ENCODE measurements around the gene STX16.

STX16 gene

DNA sequence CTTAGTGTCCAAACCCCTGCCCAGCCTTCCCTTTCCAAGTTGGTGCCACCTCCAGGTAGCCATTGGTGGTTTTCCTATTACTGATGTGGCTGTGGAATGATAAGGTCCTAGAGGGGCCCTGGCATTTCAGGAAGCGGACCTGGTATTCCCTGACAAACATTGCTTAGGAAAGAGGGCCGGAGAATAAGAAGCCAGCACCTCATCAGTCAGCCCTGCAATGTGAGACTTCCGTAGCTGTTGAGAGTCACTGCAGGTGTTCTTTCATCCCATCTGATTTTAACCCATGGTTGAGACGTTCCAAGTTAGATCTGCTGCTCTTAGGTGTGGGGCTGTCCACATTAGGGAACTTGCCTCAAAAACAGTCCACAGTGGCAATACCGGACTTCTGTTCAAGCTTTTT lies 26.7 kb downstream of the STX16 start:
- DNase-seq (ENCODE audit: low spot score), result no peak

DNA sequence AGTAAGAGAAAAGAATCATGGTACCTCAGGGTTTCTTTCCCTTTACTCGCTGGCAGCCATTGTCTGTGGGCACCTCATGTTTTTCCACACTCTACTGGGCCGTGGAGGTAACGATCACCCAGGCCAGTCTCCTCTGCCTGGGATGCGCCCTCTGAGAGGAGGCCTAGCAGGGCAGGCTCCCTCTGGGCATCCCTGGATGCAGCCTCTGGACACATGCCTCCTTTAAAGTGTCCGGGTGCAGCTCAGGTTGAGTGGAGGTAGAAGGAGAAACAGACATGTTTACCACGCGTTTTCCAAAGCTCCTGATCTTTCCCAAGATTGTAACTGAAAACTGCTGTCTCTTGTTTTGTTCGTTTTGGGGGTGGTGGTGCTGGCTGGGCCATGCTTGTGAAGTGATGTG lies 27.7 kb downstream of the STX16 start:
- no peak for DNase-seq (ENCODE audit: low spot score)

DNA sequence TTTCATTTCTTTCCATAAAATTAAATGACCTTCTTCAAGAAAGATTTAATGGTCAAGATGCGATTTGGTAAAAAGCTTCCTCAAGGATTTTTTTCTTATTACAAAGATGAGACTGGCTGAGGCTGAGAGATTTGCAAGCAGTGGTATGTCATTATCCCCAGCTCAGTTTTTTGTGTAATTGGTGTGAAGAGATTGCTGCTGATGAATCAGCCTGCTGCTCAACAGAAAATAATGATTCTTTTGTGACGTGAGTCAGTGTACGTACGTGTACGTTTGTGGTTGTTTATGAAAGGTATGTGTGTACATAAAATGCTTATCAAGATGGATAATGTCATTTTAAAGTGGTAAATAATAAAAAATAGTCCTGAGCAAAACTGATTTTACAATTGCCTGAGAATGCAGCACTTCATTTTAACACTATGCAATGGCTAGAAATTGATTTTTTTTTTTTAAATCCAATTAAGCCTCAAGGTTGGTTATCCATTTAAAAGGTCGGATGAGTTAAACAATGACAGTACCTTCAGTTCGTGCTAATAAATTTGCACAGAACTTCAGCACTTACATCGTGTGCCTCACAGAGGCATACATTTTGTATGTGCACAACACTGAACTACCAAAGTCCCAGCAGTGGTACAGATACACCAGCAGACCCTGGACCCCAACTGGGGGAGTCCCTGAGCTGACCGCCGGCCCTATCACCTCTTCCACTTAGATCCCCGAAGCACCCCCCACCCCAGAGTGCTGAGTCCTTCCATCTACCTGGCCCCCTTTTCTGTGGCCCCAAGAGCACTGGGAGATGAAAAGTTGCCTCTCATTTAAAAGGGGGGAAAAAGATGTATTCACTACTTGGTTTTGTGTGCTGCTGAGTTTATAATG lies 31.8 kb downstream of the STX16 start:
- peak; percentile 88 for DNase-seq (ENCODE audit: low spot score)

DNA sequence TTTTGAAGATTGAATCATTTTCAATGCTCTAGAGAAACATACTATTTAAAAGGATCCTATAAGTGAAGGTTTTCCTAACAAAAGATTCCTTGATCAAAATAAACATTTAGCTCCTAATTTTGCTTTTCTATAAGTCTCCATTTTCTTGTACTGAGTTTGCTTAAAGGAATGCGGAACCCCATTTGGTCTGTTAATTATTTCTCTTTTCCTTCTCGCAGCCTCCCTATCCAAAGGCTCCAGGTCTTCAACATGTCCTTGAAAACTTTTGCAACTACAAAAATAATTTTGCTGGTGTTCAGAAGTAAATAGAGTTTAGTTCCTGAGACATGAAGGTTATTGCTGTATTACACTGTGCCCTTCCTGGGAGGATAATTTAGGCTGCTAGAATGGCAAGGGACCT lies 33.2 kb downstream of the STX16 start:
- DNase-seq (ENCODE audit: low spot score), result no peak

DNA sequence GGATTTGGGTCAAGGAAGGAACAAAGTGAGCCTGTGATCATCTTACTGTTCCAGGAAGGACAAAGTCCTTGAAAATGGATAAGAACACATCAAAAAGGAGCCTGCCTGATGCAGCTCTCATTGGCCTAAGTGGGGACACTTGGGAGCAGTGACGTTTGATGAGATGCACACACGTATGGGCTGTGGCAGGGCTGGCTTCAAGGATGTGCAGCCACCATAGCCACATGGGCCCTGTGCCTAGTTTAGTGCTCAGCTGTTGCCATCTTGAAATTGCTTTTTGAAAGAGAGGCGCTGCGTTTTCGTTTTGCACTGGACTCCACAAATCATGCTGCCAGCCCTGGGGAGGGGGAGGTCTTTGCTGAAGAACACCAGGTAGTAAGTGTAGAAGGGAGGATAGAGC lies 34.9 kb downstream of the STX16 start:
- DNase-seq (ENCODE audit: low spot score), result no peak

DNA sequence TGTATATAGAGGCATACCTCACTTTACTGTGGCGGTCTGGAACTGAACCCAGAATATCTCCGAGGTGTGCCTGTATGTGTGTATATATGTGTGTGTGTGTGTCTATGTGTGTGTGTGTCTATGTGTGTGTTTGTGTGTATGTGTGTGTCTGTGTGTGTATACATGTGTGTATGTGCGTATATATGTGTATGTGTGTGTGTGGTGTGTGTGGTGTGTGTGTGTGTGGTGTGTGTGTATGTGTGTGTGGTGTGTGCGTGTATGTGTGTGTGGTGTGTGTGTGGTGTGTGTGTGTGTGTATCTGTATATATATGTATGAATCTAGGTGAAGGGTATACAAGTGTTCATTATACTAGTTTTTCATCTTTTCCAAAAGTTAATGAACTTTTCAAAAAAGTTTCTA lies 37.3 kb downstream of the STX16 start:
- no peak for DNase-seq (ENCODE audit: low spot score)

DNA sequence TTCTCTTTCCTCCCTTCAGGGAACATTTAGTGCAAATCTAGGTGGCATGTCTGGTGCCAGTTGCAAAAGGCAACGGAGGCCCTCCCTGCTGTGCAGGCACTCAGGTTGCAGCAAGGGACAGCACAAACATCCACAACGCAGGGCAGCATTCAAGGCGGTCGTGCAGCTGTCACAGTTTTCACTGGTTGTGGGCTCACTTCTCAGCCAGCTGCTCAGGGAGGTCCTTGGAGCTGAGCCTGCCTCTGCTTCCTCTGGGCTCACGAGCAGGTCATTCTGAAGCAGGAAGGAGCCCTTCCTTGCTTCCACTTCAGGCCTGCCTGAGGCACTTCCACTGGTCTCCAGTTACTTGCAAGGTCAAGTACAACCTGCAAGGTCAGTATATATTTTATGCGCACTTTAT lies 37.8 kb downstream of the STX16 start:
- no peak for DNase-seq (ENCODE audit: low spot score)

DNA sequence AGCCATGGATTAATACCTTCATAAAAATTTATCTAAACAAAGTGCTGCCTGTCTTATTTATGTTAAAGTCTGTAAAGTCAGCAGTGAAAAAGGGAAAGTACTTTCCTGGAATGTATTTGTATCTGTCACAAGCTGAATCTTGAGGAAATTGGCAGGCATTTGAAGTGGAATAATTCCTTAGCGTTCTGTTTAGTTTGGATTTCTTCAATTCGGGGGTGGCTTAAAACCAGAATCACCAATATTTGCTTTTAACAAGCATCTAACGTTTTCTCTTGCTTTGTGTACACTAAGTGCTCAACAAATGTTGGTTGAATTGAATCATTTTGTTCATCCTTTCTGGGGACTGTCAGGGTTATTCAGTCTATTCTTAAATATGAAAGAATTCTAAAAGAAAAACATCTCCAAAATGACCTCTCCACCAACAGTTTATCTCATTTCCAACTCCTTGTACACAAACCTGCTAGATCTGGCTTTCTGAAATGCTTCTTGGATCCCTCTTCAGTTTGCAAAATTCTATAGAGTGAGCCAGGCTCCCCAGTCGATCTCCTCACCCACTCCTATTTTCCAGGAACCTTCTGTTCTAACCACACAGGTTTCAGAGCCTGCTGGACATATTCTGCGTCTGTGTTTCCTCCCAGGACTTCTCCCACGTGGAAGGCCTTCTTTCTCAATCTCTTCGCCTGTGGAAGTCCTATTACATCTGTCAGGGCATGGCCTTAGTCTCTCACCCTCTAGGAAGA lies 39.5 kb downstream of the STX16 start:
- peak; percentile 20 for DNase-seq (ENCODE audit: low spot score)

DNA sequence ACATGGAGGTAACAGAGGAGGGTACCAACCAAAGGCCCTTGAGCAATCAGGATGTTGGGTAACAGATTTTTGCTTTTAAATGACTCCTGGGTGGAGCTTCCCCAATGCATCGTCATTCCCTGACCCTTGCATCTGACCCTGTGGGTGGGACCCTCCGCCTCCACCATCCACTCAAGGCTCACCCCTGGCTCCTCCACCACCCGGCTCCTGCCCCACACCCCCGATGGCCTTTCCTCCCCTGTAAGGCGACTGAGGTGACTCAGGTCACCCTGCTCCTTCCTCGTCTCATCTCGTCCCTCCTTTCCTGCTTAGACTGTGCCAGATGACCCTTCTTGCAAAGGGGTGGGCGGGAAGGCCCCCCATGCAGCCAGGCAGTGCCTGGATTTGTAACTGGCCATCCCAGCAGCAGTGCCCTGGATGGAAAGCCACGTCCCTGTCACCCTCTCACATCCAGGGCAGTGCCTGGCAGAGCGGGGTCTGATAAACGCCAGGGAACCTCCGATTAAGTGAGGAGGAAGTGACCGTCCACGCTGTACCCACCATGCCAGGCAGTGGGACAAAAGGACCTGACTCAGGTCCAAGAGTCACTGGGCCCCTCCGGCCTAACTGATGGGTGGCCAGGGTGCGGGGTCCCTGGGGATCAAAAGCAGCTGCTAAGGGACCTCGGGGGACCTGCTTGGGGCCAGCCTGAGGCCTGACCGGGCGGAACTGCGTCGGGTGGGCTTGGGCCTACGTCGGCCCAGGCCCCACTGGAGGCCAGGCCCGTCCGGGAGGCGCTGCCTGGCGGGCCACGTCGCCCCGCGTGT lies 40.9 kb downstream of the STX16 start:
- no peak for DNase-seq (ENCODE audit: low spot score)

DNA sequence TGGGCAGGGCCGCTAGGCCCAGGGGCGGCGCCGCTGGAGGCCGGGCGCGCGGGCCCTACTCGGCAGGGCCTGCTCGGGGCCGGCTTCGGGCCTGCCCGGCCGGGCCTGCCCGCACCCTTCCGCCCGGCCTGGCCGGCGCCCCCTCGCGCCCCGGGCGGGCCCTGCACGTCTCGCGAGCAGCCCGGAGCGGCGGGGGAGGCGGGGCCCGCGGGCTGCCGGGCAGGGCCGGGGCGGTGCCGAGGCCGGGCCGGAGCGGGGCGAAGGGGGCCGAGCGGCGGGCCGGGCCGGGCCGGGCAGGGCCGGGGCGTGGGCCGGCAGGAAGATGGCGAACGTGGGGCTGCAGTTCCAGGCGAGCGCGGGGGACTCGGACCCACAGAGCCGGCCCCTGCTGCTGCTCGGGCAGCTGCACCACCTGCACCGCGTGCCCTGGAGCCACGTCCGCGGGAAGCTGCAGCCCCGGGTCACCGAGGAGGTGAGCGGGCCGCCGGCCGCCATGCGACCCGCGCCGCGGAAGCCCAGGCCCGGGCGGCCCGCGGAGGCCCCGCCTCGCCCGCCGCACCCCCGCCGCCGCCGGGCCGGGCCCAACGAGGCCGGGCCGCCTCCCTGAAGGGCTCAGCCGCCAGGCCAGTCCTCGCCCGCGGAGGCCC lies 41.6 kb downstream of the STX16 start, which contains the start of gene NPEPL1:
Gene NPEPL1, plus strand, starts transcription at position 222 of the 647 bp plus-strand sequence. Its CDS starts 101 bp downstream, at position 323.
- DNase-seq (ENCODE audit: low spot score), result peak; percentile 73

DNA sequence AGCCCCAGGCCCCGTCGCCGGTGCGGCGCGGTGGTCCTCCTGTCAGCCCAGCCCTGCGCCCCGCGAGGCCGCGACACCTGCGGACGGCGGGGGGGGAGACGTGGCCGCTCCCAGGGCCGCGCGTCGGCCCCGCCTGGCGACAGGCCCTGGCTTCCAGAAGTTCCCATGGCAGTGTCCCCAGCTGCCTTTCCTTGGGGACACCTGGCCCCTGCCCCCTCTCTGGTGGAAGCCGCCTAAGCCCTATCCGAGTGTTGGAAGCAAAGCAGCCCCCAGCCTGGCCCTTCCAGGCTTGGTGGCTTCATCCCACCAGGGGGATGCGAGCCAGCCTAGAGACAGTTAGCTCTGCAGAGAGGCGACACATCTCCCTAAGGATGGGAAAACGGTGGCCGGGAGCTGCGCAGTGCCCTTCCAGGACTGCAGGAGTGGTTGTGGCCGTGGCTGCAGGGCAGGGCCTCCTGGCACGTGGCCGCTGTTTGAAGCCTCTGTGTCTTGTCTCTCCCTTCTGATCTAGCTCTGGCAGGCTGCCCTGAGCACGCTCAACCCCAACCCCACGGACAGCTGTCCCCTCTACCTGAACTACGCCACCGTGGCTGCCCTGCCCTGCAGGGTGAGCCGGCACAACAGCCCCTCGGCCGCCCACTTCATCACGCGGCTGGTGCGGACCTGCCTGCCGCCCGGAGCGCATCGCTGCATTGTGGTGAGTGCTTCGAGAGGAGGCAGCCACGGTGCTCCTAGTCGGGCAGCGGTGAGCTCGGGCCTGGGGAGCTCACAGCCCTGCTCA lies 42.3 kb downstream of the STX16 start:
- no peak for DNase-seq (ENCODE audit: low spot score)

DNA sequence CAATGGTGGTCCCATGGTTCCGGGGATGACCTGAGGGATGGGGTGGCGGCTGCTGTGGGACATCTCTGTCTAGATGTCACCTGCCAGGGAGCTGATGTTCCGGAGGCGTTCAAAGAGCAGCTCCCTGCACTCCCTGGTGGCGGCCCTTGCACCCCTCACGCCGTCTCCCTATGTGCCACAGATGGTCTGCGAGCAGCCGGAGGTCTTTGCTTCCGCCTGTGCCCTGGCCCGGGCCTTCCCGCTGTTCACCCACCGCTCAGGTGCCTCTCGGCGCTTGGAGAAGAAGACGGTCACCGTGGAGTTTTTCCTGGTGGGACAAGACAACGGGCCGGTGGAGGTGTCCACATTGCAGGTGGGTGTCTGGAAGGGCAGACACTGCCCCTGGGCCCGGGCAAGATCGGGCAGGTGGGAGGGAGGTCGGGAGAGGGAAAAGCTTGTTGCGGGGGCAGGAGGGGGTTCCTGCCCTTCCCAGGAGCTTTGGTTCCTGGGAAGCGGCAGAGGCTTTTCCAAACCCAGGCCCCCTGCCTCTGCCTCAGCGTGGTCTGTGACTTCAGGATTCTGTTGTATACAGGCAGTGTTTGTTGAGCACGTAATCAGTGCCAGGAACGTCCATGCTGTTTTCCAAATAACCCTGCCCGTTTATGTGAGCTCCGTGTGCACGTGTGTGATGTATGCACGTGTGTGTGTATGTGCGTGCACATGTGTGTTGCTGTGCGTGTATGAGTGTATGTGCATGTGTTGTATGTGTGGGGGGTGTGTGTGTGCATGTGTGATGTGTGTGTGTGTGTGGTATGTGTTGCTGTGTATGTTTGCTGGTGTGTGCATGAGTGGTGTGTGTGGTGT lies 43.4 kb downstream of the STX16 start:
- no peak for DNase-seq (ENCODE audit: low spot score)

DNA sequence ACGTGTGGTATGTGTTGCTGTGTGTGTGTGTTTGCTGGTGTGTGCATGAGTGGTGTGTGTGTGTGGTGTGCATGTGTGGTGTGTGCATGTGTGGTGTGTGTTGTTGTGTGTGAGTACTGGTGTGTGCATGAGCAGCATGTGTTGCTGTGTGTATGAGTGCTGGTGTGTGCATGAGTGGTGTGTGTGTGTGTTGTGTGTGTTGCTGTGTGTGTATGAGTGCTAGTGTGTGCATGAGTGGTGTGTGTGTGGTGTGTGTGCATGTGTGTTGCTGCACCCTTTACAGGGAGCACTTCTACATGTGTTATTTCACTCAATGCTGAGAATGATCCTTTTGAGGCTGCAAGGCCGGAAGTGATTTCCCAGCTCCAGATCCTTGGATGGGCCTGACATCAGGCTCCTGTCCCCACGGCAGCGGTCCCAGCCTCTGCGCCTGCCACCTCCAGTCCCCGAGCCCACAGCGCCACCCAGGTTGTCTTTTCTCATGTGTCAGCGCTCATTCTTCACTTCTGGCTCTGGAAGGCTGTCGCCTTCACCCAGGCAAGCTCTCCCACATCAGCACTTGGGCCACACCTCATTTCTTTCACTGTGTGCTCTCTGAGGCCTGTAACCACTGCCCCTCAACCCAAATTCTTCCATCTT lies 44.1 kb downstream of the STX16 start:
- no peak for DNase-seq (ENCODE audit: low spot score)

DNA sequence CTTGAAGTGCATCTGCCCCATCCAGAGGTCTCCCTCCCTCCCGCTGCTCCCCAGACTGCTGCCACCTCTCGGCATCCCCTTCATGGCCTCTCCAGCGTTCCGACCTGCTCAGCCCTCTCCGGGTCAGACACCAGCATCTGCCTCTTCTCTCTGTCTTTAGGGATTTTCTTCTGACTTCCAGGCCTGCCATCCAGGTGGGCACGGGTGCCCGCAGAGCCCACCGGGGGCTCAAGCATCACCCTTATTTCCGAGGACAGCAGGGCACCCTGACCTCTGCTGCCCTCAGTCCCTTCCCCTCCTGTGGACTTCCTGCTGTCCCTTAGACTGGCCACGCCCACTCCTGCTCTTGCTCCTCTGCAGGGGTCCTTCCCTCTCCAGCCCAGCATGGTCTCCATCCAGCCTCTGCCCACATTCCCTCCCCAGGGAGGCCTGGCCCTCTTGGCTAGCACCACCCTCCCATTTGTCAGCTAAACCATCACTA lies 44.9 kb downstream of the STX16 start:
- DNase-seq (ENCODE audit: low spot score), result no peak

DNA sequence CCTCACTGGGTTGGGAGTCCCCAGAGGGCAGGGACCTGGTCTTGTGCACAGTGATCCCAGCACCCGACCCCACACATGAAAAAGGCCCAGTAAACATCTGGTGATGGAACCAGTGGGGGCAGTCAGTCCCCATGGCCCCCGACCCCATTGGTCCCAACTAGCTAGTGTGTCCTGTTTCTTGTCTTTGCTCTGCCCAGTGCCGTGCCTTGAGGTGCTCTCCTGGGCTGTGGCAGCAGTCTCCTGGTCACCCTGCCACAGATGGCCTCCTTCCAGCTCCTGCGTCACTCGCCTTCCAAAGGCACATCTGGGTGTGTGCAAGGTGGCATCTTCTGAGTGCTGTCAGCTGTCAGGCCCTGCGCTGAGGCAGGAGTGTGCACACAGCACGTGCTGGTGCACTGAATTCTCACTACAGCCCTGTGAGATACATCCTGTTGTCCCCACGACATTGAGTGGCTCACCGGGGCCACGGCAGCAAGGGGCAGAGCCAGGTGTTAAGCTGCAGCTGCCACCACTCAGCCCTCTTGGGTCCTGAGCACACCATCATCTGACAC lies 45.4 kb downstream of the STX16 start:
- no peak for DNase-seq (ENCODE audit: low spot score)

DNA sequence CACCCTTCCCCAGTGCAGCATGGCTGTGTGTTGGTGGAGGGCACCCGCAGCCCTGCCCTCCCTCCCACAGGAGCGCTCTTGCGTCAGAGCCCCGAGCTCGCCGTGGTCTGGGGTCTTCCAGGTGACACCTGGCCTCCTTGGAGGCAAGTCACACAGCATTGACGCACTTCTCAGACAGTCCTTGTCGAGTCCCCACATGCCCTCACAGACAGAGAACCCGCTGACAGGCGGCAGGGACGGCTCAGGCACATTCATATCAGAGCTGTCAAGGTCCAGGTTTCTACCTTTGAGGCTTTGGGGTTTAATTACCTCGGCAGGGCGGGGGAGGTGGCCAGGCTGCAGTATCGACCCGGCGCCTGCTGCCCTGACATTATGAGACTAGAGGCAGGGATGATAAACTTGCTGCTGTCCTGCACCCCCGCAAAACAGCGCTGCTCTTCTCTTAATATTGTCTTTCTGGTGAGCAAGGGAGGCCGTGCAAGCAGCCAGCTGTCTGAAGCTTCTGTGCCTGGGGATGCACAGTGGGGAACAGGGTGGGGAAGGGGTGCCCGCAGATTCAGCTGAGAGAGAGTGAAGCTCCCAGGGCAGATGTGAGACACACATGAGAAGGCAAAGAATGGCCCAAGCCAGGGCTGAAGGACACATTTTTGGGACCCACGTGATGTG lies 46.3 kb downstream of the STX16 start:
- DNase-seq (ENCODE audit: low spot score), result no peak

DNA sequence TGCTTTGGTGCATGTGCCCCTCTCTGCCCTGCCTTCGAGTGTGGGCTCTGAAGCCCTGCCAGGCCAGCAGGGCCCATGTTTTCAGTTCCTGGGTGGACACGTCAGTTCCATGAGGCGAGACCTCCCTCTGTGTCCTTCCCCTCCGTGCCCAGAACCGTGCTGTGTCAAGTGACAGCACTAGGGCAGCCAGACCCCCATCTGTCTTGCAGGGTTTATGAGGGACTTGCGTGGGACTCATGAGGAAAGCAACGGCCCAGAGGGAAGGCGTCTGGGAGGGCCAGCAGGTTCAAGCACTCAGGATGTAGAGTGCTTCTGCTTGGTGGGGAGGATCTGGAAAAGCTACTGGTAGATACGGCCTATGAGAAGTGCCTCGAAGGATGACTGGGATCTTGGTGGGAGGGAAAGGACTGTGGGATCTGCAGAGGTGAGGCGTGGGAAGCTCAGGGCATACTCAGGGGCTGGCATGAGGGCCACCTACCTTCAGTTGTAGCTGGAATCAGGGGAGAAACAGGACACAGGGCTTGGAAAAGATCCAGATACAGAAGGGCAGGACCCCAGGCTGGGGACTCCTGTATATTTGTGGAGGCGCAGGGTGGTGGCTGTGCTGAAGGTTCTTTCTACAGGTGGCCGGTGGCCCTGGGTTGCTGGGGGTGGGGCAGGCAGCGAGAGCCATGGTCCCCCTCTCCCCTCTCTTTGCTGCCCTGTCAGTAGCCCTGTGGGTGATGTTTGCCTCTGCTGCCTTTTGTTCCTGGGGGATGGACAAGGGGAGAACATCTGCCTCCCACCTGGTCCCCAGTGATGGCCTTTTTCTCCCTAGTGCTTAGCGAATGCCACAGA lies 47.0 kb downstream of the STX16 start:
- no peak for DNase-seq (ENCODE audit: low spot score)
